GM04504 (cell line): ENCODE measurements around the gene FIBCD1.
"Not testable (repeated sequence)": the region's sequence is repeated elsewhere in the genome, so short reads cannot be mapped to it uniquely, and the experiment has no call there.

ENCODE experiments used
- DNase-seq: peaks from one replicate; pipeline ENCODE4 v3.0.0-alpha.2; 2012; ENCODE audit warnings: low read depth

The FIBCD1 gene

GRCh38 chr9:130954925-130955324 is 15.9 kb upstream of the FIBCD1 start:
- not testable (repeated sequence) for DNase-seq

DNA sequence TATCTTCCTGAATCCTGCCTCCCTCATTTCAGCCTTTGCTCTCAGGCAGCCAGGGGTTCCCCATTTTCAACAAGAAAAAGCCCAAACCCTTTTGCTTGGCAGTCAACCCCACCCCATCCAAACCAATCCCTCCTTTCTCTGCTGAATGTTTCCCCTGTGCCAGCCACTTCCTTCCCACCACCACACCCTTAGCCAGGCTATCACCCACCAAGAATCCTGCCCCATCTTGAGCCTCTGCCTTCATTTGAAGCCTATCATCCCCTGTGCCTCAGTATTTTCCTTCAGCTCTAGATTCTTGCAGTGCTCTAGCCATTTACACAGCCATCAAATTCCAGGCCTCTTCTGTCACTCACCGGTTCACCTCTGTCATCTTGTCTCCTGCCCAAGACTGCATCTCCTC is 15.3 kb upstream of the FIBCD1 start:
- no peak for DNase-seq

DNA sequence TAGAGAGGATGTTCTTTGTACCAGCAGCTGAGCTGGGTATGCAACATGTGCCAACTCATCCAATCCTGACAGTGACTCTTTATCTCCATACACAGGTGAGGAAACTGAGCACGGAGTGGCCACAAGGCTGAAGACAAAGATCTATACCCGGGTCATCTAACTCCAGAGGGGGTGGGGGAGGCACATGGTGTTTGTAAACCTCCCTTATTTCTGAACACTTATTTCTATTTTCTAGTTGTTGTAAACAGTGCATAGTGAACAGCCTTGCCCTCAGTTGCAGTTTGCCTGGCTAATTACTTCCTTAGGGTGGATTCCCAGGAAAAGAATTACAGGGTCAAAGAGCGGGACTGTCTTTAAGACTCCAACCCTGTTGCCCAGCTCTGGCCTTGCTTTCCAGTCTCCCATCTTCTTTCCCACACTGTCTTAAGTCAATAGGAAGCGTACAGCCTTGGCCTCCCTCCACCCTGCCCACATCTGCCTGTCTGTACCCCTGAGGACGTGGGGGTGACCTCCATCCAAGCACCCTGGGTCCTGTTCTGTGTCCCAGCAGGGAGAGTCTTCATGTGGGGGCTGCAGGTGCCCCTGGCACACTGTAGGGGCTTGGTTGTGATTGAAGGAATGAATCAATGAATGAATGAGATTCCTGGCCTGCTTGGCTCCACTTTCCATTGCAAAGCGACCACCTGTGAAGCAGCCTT is 13.2 kb upstream of the FIBCD1 start:
- DNase-seq = no peak

DNA sequence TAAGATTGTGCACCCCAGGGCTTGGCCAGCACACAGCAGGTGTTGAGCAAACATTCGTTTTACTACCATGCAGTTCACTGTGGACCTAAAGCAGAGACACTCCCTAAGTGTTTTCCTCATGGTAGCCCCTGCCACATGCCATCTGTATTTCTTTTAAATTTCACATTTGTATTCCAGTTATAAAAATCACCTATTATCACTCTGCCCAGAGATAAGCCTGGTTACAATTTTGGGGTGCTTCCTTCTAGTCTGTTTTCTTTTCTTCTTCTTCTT is 10.9 kb upstream of the FIBCD1 start:
- no peak for DNase-seq

DNA sequence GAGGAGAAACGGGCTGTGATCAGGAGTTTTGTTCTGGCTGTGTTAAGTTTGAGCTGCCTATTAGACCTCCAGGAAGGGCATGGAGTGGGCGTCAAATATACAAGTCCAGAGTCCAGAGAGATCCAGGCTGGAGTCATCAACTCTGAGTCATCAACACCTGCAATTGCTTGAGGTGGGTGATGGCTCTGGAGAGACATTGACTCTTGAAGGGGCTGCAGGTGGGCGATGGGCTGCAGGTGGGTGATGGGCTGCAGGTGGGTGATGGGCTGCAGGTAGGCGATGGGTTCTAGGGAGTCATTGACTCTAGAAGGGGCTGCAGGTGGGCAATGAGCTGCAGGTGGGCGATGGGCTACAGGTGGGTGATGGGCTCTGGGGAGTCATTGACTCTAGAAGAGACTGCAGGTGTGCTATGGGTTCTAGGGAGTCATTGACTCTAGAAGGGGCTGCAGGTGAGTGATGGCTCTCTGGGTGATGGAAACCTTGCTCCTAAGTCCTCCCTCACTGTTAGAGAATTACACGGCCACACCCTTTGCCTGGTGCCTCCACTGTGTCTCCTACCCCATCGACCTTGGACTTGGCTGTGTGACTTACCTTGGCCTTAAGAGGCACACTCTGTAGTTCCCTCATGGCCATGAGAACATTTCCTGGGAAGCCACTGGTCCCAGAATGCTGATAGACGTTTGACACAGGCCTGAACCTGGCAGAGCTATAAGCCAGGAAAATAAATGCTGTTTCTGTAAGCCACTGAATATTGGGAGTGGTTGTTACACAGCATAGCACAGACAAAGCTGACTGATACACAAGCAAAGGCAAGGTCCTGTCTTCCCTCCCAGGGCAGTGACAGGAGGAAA is 10.4 kb upstream of the FIBCD1 start:
- DNase-seq = no peak

DNA sequence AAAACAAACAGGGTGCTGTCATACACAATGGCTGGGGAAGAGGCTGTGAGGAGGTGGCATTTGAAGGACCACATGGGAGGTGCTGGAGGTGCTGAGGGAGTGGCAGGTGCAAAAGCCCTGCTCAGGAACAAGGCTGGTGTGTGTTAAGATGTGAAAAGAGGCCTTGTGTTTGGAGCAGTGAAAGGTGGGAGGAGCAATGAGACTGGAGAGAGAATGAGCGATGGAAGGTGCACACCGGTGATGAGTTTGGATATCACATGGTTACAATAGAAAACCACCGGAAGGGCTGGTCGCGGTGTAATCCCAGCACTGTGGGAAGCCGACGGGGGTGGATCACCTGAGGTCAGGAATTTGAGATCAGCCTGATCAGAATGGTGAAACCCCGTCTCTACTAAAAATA is 9.2 kb upstream of the FIBCD1 start:
- DNase-seq = no peak

- no peak for DNase-seq
Observed at GRCh38 chr9:130947618-130948140, 8.6 kb upstream of the FIBCD1 start.

DNA sequence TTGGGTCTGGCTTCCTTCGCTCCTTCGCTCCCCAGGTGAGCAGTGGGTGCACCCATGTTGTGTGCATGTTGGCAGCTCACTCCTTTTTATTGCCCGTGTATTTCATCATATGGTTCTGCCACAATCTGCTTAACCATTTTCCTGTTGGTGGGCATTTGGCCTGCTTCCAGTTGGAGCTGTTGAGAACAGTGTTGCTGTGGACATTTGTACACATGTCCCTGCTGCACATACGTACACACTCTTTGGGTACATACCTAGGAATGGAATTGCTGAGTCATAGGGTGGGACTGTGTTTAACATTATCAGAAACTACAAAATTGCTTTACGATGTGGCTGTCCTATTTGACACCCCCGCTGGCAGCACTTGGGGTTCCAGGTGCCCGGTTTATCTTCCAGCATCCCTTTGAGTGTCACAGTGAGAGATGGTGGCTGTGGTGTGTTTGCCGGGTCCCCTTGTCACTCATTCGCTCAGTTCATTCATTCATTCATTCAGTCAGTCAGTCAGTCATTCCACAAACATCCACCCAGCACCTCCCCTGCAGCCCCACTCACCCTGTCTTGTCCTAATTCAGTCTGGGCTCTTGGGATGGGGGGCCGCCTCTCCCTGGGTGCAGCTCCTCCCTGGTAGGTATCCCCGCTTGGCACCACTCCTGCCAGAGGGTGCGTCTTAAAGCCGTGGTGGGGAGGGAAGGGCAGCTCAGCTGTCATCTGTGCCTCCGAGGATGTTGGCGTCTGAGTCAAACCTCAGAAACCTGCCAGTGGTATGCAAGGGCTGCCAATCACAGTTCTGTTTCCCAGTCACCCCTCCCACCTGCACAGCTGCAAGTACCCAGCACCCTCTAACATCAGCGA is 7.9 kb upstream of the FIBCD1 start:
- no peak for DNase-seq

DNA sequence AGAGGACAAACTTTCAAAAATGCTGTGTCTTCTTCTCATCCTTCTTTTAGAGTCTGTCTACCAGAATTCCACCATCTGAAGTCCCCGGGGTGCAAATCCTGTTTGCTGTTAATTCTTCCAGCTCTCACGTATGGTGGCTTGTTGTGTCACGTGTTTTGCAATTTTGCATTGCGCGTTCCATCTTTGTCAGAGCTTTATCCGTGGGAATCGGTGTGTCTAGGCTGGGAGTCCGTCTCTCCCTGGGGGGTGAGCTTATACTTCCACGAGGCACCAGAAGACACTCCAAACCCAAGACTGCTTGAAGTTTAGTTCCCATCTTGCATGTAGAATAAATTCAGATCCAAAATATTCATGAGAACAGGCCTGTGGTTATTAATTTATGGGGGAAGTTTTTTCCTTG is 6.1 kb upstream of the FIBCD1 start:
- DNase-seq = no peak

DNA sequence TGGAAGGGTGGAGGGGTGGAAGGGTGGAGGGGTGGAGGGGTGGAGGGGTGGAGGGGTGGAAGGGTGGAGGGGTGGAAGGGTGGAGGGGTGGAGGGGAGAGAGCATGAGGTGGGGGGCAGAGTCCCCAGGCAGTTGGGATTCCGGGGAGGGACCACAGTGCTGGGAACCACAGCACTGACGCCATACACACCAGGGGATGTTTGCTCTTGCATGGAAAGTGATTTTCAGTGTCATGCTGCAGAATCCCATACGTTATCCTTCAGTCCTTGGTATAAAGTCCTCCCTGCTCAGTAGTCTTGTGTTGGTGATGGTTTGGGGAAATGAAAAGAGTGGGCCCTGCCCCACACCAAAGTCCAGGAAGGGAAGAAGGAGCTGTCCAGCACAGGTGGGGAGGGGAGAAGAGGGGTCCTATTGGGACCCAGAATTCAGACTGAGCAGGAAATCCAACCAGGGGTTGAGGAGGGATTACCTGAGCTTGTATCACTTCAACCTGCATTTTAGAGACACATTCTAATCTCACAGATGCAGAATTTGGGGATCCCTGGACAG is 5.5 kb upstream of the FIBCD1 start:
- DNase-seq = no peak

DNA sequence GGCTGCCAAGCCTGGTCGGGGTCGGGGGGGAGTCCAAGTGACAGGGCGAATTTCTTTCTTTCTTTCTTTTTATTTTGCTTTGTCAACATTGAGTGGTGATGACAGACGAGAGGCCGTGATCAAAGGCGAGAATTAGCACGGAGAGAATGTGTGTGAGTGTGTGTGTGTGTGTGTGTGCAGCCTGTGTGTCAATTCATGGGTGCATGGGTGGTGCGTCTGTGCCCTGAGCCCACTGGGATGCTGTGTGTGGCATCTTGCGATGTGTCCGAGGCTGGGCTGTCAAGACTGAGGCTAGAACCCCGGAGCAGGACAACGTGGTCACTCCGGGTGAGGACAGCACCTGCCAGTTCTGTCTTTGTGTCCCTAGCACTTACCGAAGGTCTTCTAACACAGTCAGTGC is 4.7 kb upstream of the FIBCD1 start:
- DNase-seq = no peak

DNA sequence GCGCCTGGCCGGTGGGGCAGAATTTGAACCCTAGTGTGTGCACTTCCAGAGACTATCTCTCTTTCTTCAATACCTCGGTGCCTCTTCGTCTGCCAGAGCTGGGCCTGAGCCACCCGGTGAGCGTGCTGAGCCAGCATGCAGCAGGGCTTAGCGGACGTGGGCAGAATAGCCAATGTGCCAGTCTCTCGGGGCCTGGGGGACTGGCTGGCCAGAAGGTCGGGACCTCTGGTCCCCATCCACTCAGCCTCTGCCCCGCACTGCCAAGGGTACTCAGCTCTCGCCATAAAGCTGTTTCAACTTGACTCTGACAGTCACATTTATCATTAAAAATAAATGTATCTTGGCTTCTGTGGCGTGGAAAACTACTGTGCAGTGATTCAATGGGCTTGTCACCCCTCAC is 4.2 kb upstream of the FIBCD1 start:
- no peak for DNase-seq

DNA sequence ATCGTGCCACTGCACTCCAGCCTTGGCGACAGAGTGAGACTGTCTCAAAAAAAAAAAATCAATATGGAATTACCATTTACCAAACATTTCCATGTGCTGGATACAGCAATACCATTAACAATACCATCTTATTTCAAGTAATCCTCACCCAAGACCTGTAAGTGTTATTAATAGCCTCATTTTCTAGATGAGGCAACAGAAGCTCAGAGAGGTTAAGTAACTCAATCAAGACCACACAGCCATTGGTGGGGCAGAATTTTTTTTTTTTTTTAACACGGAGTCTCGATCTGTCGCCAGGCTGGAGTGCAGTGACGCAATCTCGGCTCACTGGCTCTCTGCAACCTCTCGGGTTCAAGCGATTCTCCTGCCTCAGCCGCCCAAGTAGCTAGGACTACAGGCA is 3.6 kb upstream of the FIBCD1 start:
- DNase-seq = no peak

GRCh38 chr9:130942084-130942483 is 3.0 kb upstream of the FIBCD1 start:
- DNase-seq = no peak

DNA sequence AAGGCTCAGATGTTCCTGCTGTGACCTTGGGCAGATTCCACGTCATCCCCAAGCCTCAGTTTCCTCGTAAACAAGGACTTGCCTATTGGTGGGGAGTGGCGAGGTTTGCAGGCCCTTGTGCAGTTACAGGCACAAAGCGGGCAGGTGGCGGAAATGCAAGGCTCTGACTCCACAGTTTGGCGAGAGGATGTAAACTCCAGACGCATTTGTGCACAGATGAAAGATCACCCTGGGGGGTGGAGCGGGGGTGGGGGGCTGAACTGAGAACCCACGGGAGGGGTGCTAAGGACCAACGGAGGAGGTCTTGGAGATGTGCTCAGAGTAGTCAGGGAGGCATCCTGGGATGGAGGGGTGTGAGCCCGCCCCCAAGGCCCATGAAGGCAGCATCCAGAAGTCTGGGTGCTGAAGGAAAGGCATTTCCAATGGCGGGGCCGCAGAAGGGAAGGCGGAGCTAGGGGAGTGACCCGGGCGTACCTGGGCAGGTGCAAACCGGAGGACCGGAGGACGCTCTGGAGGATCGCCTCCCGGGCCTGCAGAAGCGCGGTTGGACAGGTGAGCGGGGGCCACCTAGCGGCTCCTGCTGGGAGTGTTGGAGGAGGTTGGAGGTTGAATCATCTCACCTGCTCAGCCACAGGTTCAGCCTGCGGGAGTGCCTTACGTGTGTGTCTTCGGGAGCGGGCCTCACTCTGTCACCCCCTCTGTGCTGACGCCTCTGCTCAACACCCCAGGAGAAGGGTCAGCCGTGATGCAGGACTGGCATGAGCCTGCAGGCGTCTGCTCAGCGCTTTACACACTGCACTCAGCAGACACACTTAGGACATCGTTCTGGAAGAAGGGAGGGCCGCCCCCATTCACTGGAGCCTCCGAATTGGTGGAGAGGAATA is 1.9 kb upstream of the FIBCD1 start:
- no peak for DNase-seq

- no peak for DNase-seq
Observed at GRCh38 chr9:130940027-130940549, 1.0 kb upstream of the FIBCD1 start.

DNA sequence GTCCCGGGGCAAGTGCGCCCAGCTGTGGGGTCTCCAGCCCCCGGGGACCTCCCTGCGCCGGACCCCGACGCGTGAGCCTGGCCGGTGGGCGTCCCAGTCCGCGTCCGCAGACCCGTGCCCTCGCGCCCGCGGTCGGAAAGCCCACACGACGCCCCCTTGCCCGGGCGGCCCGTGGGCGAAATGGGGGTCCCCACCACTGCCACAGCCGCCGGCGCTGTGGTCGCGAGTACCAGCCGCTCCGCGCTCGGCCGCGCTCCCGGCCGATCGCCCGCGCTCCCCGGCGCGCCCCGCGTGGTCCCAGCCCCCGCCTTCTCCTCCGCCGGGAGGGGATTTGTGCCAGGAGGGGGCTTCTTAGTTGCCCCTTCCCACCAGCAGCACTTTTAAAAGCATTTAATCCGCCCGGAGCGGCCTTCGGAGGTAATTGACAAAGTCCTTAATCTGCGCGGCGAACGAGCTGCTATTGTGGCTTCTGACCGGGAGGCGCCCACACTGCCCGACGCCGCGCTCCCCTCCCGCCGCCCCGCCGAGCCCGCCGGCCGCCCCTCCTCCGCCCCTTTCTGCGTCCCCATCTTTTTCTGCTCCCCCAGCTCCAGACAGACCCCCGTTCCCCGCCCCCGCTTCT is 469 bp upstream of the FIBCD1 start:
- no peak for DNase-seq

DNA sequence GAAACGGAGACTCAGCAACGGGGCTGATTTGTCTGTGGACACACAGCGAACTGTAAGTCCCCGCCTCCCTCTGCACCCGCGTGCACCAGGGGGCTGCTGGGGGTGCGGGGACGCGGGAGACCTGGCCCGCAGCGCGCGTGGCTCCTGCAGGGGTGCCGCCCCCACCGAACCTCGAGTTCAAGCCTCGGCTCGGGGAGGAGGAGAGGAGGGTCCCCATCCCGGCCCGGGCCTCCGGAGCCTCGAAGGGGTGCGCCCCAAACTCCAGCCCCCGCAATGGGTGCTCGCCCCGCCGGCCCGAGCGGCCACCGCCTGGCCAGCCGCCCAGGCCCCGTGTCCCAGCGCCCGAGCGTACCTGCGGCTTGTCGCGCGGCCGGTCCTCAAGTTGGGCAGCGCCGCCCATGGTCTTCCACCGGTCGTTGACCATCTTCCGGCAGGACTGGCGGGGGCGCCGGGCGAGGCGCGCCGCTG is 829 bp downstream of the FIBCD1 start:
- no peak for DNase-seq

DNA sequence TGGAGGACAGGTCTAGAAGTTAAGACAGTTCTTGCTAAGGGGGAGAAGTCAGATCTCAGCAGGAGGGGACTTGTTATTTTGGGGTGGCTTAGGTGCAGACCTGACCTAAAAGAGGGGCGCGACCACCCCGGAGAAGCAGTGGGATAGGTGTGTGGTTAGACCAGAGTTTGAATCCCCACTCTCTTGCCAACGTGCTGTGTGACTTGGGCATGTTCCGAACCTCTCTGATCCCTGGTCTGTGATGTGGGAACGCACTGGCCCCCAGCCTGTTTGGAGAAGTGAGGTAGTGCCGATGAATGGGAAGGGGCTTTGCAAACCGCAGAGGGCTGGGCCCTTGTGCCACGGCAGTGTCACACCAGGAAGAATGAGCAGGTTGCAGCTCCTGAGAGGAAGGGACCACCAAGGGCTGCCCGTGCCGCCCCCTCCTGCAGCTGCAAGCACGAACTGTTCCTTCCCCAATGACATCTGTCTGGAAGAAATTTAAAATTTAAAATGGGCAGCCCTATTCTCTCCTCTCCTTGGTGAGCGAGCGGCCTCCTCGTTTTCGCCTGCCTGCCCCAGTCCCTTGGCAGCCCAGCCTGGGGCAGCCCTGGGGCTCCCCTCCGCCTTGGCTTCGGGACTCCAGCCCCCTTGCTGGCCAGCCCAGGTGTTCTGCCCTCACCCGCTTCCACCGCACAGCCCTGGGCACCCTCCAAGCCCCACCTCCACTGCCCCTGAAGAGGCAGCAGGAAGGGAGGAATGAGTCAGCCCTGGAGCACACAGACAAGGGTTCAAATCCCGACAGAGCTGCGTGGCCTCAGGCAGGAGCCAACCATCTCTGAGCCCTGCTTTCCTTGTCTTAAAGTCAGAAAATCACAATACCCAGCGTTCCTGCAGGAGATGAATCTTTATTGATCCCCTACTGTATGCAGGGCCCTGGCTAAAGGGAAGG is 1.6 kb downstream of the FIBCD1 start:
- DNase-seq = no peak
